Panc1 (cell line): ENCODE data around the gene HOXB5. TPM values are rescaled to one million over a fixed set of nuclear protein-coding genes. Genes with fewer than 3 reads are reported as not detected.

ENCODE experiments used
- ATAC-seq: fragments of 200-7000 bp; cut with Tn5 transposase; 2 replicates; pipeline ENCODE4 v1.9.1; 2020; ENCODE audit warnings: mild to moderate bottlenecking, moderate library complexity
- BruUV-seq: library from RNA; stranded (reverse); fragments of 400-500 nt; replicated peaks from 2 replicates; lab custom pipeline; 2021; lab: Mats Ljungman, UMichigan
- CTCF ChIA-PET: fragments of 300-600 bp; sonication (Branson Sonifier 250); formaldehyde crosslinking; loops from one replicate; lab custom pipeline; 2022; ENCODE audit warnings: antibody characterized with exemption; lab: Charles Lee
- POLR2A ChIA-PET: fragments of 300-600 bp; sonication (Branson Sonifier 250); formaldehyde crosslinking; loops from one replicate; lab custom pipeline; 2022; ENCODE audit warnings: antibody characterized with exemption; lab: Charles Lee
- DNase-seq: peaks from one replicate; pipeline ENCODE4 v3.0.0-alpha.2; 2010; ENCODE audit warnings: low read depth, low spot score
- H3K27ac ChIP-seq: 2 replicates; pipeline ENCODE4 v1.5.1; 2011; ENCODE audit warnings: mild to moderate bottlenecking, low read length, inconsistent platforms
- H3K27me3 ChIP-seq: fragments of 200-500 bp; sonication (Bioruptor generic); 2 replicates; pipeline ENCODE4 v1.6.0; 2014; ENCODE audit warnings: low read length, inconsistent platforms; ENCODE audit not compliant: control insufficient read depth, insufficient read depth
- H3K36me3 ChIP-seq: fragments of 200-500 bp; sonication (Bioruptor generic); 2 replicates; pipeline ENCODE4 v1.5.1; 2014; ENCODE audit warnings: inconsistent platforms, mild to moderate bottlenecking, low read length, moderate library complexity; ENCODE audit not compliant: control insufficient read depth, insufficient read depth
- H3K4me1 ChIP-seq: 2 replicates; pipeline ENCODE4 v1.5.1; 2011; ENCODE audit warnings: inconsistent platforms, mild to moderate bottlenecking, low read length, moderate library complexity; ENCODE audit not compliant: control insufficient read depth, insufficient read depth
- H3K4me3 ChIP-seq, 2 experiments: 2 replicates each; pipeline ENCODE4 v1.5.1; 2011 to 2012; ENCODE audit warnings: low read depth in 2 of 2, low read length in 2 of 2, mild to moderate bottlenecking in 2 of 2, inconsistent platforms in 1 of 2, moderate library complexity in 1 of 2
- H3K9me3 ChIP-seq: fragments of 200-500 bp; sonication (Bioruptor generic); 2 replicates; pipeline ENCODE4 v1.5.1; 2014; ENCODE audit warnings: low read depth, mild to moderate bottlenecking, inconsistent platforms, low read length, moderate library complexity; ENCODE audit not compliant: control insufficient read depth, insufficient read depth
- POLR2AphosphoS5 ChIP-seq: IDR thresholded peaks from 2 replicates; pipeline ENCODE4 v1.6.1; 2012; ENCODE audit warnings: mild to moderate bottlenecking, low read depth, low read length, moderate library complexity
- SIN3A ChIP-seq: IDR thresholded peaks from 2 replicates; pipeline ENCODE4 v1.6.1; 2012; ENCODE audit warnings: low read depth, mild to moderate bottlenecking, low read length, moderate library complexity, borderline replicate concordance; ENCODE audit not compliant: insufficient read depth
- TCF7L2 ChIP-seq: IDR thresholded peaks from 2 replicates; pipeline ENCODE4 v1.6.1; 2011; ENCODE audit warnings: mild to moderate bottlenecking, low read depth, low read length, inconsistent platforms
- in situ Hi-C: cut with HindIII; loops from 2 replicates; pipeline ENCODE4 v1.10.0; 2016; ENCODE audit warnings: low sequenced_read_pairs, low pct_unique_long_range_greater_than_20kb
- intact Hi-C: fragments of 100-400 bp; cut with micrococcal nuclease; formaldehyde crosslinking; loops from one replicate; pipeline ENCODE4 v1.10.0; 2022; ENCODE audit not compliant: unreplicated experiment
- total RNA-seq: library from RNA; stranded (reverse); gene quantifications from one replicate; pipeline ENCODE4 v1.2.1, GENCODE V29; 2021; ENCODE audit not compliant: unreplicated experiment
- TF ChIP-seq, protein P1 (sequence below): fragments of 450-650 bp; IDR thresholded peaks from 2 replicates; pipeline ENCODE4 v1.5.1; 2017; ENCODE audit warnings: mild to moderate bottlenecking
- TF ChIP-seq, protein P2 (sequence below), 2 experiments: IDR thresholded peaks; 2 replicates each; pipeline ENCODE4 v1.6.1; 2011 to 2012; ENCODE audit warnings: low read depth in 2 of 2, control low read depth in 1 of 2, low read length in 1 of 2, mild to moderate bottlenecking in 1 of 2, moderate library complexity in 1 of 2; ENCODE audit not compliant: insufficient read depth in 1 of 2

Gene HOXB5
- total RNA-seq, 1 experiment from 2014 or later = 67.2 TPM

DNA sequence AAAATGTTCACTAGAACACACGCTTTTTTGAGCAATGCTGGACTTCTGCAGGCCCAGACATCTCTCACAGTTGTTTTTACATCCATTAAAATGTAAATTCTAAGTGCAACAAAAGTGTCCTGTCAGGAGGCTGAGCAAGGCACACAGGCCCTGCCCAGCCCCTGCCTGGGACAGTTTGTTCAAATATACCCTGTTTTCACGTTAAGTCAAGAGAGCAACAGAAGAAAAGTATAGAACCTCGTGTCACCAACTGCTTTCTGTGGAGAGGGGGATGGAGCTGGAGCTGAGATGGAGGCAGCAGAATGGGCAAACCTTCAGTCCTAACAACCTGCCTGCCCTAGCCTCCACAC lies 44.3 kb downstream of the HOXB5 start:
- ATAC-seq (no peak), DNase-seq (no peak)
- Histone ChIP-seq H3K4me1 (peaks cover 86% of the 10 kb centered on the region), H3K9me3 (no peaks in the 10 kb centered on the region), H3K4me3 (no peak overlapping the region), H3K27me3 (no peaks in the 10 kb centered on the region), H3K36me3 (peaks cover 26% of the 10 kb centered on the region), H3K27ac (peak overlapping the region; percentile 98)
- TF ChIP-seq, protein P1, sequence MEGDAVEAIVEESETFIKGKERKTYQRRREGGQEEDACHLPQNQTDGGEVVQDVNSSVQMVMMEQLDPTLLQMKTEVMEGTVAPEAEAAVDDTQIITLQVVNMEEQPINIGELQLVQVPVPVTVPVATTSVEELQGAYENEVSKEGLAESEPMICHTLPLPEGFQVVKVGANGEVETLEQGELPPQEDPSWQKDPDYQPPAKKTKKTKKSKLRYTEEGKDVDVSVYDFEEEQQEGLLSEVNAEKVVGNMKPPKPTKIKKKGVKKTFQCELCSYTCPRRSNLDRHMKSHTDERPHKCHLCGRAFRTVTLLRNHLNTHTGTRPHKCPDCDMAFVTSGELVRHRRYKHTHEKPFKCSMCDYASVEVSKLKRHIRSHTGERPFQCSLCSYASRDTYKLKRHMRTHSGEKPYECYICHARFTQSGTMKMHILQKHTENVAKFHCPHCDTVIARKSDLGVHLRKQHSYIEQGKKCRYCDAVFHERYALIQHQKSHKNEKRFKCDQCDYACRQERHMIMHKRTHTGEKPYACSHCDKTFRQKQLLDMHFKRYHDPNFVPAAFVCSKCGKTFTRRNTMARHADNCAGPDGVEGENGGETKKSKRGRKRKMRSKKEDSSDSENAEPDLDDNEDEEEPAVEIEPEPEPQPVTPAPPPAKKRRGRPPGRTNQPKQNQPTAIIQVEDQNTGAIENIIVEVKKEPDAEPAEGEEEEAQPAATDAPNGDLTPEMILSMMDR = no peak
- no peak for TF ChIP-seq TCF7L2
- no peak; the same call in none of the 2 replicates for TF ChIP-seq POLR2AphosphoS5
- TF ChIP-seq SIN3A = no peak
- TF ChIP-seq, protein P2, sequence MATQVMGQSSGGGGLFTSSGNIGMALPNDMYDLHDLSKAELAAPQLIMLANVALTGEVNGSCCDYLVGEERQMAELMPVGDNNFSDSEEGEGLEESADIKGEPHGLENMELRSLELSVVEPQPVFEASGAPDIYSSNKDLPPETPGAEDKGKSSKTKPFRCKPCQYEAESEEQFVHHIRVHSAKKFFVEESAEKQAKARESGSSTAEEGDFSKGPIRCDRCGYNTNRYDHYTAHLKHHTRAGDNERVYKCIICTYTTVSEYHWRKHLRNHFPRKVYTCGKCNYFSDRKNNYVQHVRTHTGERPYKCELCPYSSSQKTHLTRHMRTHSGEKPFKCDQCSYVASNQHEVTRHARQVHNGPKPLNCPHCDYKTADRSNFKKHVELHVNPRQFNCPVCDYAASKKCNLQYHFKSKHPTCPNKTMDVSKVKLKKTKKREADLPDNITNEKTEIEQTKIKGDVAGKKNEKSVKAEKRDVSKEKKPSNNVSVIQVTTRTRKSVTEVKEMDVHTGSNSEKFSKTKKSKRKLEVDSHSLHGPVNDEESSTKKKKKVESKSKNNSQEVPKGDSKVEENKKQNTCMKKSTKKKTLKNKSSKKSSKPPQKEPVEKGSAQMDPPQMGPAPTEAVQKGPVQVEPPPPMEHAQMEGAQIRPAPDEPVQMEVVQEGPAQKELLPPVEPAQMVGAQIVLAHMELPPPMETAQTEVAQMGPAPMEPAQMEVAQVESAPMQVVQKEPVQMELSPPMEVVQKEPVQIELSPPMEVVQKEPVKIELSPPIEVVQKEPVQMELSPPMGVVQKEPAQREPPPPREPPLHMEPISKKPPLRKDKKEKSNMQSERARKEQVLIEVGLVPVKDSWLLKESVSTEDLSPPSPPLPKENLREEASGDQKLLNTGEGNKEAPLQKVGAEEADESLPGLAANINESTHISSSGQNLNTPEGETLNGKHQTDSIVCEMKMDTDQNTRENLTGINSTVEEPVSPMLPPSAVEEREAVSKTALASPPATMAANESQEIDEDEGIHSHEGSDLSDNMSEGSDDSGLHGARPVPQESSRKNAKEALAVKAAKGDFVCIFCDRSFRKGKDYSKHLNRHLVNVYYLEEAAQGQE (IDR thresholded peaks at IDR 0.05; ENCODE audit: insufficient read depth in 1 of 2, low read depth in 2 of 2, low read length in 1 of 2) = no peak
- in situ Hi-C loops = no loop called here
- BruUV-seq = TSS peak; percentile 21
- POLR2A ChIA-PET = interaction anchor here (0.5 to 0.9 kb wide), 2 partner anchors 44 to 284 kb away, joined by 3 to 4 read pairs; no protein-coding TSS in a partner anchor
- intact Hi-C loops = no loop called here
- CTCF ChIA-PET = interaction anchor here (1.3 kb wide), 1 partner anchor 69 kb away, joined by 10 read pairs; no protein-coding TSS in a partner anchor

DNA sequence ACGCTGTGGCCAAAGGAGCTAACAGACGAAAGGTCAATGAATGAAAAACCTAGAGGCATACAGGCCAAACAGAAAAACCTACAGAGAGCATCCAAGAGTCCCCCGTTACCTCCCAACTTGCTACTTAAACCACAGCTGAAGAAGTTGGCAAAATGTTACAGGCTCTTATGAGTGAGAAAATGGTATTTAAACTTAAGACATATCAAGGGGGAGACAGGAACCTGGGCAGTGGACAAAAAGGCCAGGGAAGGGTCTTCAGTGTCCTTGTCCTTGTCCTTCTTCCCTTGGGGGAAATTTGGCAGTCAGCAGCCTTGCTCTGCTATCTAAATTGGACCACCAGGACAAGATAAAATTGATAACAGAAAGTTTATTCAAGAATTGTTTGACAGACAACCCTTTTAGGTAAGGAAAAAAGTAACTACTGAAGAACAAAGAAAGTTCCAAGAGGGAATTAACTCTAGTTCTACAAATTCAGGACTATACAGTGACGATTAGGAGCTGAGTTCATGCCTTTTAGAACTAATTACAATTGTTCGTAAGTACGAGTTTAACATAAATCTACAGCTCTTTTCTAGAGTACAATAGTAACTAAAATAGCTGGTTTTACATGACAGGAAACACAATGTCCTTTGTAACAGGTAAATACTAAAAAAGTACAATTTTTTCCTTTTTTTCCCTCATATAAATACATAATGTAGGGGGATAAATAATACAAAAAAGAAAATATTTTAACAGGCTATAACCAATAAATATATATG lies 44.9 kb downstream of the HOXB5 start:
- TF ChIP-seq, protein P1 = no peak
- TF ChIP-seq SIN3A (no peak), TCF7L2 (no peak), POLR2AphosphoS5 (no peak; the same call in 1 of the 2 replicates)
- TF ChIP-seq, protein P2 (IDR thresholded peaks at IDR 0.05; ENCODE audit: insufficient read depth in 1 of 2, low read depth in 2 of 2, low read length in 1 of 2) = no peak
- intact Hi-C loops = no loop called here
- in situ Hi-C loops = no loop called here
- Histone ChIP-seq H3K27ac (peak overlapping the region; percentile 98), H3K9me3 (no peaks in the 10 kb centered on the region), H3K4me3 (peak overlapping the region in 1 of 2 experiments; percentile 43; a peak in 2 of 4 replicates), H3K27me3 (no peaks in the 10 kb centered on the region), H3K4me1 (peaks cover 82% of the 10 kb centered on the region), H3K36me3 (peaks cover 25% of the 10 kb centered on the region)
- ATAC-seq (no peak), DNase-seq (no peak)
- BruUV-seq = no TSS peak
- CTCF ChIA-PET = interaction anchor here (0.6 to 1.3 kb wide), 3 partner anchors 11 to 69 kb away, joined by 3 to 10 read pairs (median 3); no protein-coding TSS in a partner anchor
- POLR2A ChIA-PET = interaction anchor here (0.9 kb wide), 1 partner anchor 44 kb away, joined by 4 read pairs; no protein-coding TSS in a partner anchor
